Limb (tissue), 2 donors: ENCODE results near the gene LRP5.

Experiments
- DNase-seq, 2 donors: peaks; one replicate each; pipeline ENCODE4 v3.0.0-alpha.2; 2016; ENCODE audit errors: extremely low spot score in 2 of 2

Gene LRP5

DNA sequence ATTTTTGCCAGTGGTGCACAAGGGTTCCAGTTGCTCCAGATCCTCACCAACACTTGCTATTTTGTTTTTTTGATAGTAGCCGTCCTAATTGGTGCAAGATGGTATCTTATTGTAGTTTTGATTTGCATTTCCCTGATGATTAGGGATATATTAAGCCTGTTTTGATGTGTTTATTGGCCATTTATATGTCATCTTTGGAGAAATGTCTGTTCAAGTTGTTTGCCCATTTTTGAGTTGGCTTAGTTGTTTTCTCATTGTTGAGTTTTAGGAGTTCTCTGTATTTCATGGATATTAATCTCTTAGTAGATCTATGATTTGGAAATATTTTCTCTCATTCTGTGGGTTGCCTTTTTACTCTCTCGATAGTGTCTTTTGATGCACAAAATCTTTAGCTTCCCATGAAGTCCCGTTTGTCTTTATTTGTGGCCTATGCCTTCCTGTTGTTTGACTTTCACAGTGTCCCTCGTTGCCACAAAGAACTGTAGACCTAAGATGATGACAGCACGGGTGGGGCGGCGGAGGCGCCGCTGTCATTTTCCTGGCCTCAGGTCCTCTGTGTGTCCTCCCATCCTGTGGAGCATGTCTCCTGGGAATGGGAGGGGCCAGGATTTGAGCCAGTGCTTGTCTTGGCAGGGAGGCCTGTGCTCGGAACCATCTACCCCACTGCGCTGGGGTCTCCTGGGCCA lies 33.5 kb downstream of the LRP5 start:
- DNase-seq: peak in 1 of 2 donors; percentile 42

DNA sequence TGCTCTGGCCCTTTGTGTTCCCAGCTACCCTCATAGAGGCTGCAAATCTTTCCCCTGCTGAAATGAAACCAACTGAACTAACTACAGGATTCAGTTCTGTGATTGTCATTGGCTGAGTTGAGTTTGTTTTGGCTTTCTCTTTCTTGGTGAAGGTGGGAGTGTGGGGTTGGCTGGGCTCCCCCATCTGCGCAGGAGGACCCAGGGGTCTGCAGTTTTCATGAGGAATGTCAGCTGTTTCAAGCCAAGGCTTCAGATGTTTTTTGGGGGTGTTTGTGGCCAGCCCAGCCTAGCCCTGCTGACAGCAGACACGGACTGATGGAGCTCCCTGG lies 34.0 kb downstream of the LRP5 start:
- peak in 1 of 2 donors; percentile 36 for DNase-seq

DNA sequence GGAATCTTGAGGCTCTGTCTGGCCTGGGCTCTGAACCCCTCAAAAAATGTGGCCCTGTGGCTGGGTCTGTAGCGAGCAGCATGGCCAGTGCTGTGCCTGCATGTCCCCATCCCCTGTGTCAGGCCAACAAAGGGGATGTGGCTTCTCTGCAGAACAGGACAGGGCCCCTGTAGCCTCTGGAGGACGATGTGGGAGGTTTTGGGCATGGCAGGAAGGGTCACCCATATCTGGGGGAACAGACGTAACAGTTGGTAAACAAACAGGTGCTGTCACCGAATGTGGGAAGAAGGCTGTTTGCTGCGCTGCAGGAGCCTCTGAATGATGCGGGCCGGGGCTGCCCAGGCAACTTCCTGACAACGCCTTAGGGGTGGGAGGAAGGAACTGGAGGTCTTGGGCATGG lies 35.0 kb downstream of the LRP5 start:
- DNase-seq: no peak

DNA sequence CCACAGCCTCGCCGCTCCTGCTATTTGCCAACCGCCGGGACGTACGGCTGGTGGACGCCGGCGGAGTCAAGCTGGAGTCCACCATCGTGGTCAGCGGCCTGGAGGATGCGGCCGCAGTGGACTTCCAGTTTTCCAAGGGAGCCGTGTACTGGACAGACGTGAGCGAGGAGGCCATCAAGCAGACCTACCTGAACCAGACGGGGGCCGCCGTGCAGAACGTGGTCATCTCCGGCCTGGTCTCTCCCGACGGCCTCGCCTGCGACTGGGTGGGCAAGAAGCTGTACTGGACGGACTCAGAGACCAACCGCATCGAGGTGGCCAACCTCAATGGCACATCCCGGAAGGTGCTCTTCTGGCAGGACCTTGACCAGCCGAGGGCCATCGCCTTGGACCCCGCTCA lies 35.5 kb downstream of the LRP5 start:
- DNase-seq: no peak

DNA sequence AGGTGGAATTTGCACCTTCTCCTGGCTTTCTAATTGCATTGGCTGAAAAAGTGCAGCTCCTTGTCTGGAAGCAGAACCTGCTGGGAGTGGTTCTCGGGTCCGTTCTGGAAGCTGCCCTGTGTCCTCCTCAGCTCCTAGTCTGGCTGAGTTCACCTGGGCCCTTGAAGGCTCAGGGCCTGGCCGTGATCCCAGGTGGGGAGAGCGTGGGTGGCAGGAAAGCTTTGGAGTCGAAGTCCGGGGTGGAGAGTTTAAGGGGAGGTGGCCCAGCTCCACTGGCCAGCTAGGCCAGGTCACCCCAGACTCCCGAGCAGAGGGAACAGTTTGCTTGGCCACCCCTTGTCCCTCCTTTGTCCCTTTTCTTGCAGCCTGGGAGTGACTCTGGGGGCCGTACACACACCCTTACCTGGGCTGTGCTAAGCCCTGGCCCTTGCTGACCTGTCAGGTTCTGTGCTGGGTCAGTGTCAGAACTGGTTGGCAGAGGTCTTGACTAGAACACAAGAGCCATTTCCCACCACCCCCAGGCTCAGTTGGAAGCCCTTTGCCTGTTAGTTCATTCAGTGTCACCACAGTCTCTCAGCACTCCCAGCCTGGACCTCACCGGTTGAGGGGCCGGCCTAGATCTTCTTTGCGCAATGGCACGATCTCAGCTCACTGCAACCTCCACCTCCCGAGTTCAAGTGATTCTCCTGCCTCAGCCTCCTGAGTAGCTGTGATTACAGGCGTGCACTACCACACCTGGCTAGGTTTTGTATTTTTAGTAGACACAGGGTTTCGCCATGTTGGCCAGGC lies 37.3 kb downstream of the LRP5 start:
- no peak for DNase-seq

DNA sequence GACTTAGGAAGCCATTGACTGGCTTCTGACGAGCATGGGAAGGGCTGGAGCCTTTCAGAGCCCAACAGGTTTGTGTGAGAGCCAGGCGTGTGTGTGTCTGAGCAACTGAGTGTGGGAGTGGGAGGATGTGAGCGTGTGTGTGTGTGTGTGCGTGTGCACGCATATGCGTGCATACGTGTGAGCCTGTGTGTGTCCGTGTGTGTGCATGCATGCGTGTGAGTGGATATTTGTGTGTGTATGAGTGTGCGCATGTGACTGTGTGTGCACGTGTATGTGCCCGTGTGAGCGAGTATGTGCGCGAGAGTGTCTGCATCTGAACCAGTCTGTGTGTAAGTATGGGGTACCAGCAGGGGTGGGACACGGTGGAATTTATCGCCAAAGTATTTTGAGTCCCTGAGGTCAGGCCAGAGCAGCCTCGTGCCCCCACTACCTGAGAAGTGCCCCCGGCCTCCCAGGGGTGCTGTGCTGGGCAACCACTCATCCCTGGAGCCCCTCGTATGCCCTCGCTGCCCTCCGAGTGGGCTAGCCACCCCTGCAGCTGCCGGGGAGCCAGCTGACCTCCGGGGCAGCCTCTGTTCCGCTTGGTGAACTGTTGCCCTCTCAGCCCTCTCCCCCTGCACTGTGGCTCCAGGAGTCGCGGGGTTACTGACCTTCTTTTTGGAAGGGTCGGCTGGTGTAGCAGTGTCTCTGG lies 38.5 kb downstream of the LRP5 start:
- no peak for DNase-seq

DNA sequence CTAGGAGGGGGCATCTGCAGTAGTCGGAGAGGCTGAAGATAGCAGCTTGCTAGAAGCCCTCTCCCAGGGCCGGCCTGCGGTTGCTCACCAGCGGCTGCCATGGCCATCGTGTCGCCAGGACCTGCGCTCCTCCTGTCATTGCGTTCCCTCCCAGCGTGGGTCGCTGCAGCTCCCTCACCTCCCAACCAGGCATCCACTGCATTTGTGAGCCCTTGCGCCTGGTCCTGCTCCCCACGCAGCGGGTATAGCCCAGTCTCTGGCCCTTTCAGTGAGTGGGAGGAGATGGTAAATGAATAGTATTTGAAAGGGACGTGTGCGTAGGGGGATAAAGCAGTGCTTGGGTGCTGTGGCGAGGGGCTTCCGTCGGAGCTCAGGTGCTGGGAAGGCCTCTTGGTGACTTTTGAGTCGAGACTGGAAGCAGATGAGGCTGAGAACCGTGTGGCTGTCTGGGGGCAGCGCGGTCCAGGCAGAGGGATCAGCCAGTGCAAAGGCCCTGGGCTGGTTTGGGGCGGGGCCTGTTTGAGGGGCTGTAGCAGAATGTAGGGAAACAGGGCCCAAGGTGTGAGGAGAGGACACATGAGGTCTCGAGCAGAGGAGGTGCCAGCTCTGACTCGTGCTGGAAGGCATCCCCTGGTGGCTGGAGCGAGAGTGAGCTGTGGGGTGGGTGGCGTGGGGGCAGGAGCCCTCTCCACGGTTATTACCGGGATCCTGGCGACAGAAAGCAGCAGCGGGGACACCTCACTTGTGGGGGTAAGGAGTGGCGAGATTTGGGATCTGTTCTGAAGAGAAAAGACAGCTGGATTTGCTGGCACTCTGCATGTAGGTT lies 39.3 kb downstream of the LRP5 start:
- peak in 1 of 2 donors; percentile 23 for DNase-seq

DNA sequence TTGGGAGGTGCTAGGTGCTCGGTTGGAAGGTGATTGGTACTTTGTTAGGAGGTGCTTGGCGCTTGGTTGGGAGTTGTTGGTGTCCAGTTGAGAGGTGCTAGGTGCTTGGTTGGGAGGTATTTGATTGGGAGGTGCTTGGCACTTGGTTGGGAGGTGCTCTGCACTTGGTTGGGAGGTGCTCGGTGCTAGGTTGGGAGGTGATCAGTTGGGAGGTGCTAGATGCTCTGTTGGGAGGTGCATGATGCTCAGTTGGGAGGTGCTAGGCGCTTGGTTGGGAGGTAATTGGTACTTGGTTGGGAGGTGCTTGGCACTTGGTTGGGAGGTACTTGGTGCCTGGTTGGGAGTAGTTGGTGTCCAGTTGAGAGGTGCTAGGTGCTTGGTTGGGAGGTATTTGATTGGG lies 40.2 kb downstream of the LRP5 start:
- DNase-seq: peak in 1 of 2 donors; percentile 45

DNA sequence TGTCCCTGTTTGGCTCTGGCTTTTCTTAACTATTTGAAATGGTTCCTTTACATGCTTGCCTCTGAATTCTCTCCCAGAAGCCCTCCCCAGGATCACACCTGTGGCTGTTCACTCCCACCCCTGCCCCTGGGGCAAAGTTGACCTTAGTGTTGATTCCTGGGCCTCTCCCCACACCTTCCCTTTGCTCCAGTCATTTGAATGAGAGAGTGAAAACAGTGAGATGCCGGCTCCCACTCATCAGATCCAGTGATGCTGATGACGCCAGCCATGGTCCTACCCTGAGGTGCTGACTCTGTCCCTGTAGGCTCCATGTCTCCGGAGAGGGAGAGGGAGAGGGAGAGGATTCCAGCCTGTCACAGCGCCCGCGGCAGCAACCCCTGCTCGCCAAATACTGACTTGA lies 40.7 kb downstream of the LRP5 start:
- no peak for DNase-seq

DNA sequence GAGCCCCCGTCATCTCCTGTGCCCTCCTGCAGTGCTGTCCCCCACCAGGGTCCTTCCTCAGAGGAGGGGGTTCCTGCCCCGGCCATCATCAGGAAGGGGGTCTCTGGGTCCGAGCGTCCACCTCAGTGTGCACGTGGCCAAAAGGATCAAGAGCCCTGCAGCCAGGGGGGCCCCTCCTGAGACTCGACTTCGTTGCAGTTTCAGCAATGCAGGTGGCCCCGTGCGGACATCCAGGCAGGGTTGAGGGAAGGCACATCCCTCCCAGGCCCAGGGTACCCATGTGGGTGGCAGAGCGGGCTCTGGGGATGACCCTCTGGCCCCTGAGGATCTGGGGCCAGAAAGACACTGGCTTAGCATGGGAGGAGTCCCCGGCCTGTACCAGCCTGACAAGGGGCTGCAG lies 41.3 kb downstream of the LRP5 start:
- DNase-seq: no peak

DNA sequence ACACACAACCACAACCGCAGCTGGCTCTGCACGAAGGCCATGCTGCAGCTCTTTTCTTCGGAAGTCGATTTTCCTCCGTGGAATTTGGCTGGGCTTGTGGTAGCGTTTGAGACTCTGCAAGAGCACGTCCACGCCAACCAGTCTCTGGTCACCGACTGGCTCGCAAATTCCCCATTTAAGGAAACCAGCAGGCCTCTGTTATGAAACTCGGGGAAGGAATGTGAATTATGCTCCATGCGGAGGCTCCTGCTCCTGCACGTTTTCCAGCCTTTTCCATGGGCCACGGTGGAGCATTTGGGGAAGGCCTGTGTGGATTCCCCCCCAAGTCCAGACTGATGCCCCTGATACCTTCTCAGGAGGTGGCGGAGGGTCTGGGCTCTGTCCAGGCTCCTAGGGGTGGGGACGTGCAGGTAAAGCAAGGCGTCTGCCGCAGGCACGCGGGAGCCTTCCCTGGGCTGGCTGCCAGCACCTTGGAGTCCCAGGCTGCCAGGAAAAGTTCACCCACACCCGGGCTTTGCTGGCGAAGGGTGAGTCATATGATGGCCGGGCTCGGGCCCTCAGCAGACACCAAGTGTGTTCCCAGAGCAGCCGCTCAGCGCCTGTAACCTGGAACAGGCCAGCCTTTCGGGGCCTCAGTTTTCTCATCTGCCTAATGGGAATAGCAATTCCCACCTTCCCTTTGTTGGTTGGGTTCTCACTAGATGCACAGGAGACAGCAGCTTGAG lies 41.9 kb downstream of the LRP5 start:
- DNase-seq: peak in 1 of 2 donors; percentile 70

DNA sequence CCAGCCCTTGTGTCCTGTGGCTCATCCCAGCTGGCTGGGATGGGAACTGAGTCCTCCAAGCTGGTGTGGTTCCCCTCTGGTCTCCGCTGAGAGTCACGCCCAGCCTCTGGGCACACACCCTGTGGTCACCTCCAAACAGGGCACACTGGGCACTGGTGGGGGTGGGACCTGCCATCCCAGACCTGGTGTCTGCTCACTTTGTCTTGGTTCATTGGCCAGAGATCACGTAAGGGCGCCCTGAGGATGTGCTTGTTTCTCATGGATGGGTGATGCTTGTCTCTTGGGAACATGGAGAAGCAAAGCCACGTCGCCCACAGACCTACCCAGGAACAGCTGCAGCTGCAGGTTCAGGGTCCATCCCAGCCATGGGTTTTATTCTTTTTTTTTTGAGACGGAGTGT lies 43.1 kb downstream of the LRP5 start:
- DNase-seq: no peak

DNA sequence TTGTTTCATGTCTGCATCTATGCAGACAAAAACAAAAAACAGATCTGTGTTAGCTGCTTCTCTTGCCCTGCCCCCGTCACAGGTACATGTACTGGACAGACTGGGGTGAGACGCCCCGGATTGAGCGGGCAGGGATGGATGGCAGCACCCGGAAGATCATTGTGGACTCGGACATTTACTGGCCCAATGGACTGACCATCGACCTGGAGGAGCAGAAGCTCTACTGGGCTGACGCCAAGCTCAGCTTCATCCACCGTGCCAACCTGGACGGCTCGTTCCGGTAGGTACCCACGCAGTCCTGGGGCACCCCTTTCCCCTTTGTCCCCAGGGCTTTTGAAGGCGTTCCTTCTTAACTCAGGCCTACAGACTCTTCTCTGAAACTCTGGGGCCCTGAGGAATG lies 45.2 kb downstream of the LRP5 start:
- DNase-seq: no peak

DNA sequence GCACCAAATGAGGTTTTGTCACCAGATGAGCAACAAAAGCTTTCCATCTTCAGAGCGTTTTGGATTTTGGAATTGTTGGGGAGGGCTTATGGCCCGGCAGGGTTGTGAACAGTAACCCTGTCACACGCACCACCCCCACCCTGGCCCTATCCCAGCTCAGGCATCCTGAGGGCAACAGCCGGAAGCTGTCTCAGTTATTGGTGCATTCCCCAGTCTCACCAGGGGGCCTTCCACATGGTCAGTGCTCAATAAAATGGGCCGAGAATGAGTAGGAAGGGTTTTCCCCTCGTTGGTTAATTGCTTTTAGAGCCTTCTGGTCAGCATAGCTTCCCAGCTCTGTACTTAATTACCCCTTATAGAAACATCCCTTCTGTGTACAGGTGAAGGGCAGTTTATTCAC lies 46.0 kb downstream of the LRP5 start:
- DNase-seq: no peak

DNA sequence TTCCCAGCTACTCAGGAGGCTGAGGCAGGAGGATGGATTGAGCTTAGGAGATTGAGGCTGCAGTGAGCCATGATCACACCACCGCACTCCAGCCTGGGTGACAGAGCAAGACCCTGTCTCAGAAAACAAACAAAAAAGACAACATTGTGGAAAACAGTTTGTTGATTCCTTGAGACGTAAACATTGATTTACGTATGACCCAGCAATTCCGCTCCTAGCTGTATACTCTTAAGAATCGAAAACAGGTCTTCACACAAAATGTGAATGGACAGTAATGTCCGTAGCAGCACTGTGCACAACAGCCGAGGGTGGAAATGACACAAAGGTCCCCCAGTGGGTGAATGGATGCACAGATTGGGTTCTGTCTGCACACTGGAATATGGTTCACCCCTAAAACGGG lies 49.3 kb downstream of the LRP5 start:
- no peak for DNase-seq

DNA sequence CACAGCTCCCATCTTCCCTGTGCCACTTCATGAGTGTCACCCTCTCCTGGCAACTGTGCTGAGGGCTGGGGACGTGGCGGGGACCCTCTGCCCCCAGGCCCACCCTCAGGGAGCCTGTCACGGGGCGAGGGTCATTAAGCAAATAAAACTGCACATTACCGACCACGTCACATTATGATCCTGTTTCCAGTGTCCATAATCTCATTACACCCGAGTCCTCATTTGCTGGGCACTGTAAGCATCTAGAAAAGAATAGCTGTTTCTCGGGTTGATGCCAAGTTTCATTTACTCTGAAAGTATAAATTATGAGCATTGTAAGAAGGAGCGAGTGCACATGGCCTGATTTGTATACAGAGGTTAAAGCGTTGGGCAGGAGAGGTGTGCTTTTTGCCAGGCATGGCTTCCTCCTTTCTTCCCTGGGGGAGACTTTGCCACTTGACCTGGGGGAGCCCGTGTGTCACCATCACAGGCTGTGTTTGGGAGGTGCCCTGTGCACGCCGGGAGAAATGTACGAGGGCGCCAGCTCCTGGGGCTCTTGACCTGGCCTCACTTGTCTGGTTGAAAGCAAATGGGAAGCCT lies 50.5 kb downstream of the LRP5 start:
- no peak for DNase-seq

DNA sequence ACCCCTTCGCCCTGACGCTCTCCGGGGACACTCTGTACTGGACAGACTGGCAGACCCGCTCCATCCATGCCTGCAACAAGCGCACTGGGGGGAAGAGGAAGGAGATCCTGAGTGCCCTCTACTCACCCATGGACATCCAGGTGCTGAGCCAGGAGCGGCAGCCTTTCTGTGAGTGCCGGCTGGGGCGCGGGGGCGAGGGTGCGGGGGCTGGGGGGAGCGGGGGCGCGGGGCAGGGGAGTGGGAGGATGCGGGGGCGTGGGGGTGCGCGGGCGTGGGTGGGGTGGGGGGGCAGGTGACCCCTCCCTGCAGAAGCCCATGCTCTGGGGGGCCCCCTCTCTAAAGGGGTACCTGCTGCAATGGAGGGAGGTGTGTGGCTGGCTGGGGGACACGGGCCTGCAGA lies 51.4 kb downstream of the LRP5 start:
- DNase-seq: no peak

DNA sequence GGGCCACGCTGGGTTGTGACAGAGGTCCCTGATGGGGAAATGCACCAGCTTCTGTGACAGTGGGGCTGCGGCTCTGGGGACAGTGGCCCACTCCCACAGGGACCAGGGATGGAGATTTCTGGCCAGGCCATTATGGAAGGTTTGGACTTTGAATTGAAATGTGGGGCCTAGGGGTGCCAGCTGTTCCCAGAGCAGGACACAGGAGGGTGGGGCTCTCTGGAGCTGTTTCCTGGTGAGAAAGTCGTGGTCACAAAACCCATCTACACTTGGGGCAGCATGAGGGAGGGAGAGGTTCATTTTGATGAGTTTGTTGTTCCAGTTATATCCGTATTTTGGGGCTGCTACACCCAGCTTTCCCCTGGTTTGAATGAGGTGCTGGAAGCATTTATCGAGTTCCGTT lies 52.2 kb downstream of the LRP5 start:
- no peak for DNase-seq

DNA sequence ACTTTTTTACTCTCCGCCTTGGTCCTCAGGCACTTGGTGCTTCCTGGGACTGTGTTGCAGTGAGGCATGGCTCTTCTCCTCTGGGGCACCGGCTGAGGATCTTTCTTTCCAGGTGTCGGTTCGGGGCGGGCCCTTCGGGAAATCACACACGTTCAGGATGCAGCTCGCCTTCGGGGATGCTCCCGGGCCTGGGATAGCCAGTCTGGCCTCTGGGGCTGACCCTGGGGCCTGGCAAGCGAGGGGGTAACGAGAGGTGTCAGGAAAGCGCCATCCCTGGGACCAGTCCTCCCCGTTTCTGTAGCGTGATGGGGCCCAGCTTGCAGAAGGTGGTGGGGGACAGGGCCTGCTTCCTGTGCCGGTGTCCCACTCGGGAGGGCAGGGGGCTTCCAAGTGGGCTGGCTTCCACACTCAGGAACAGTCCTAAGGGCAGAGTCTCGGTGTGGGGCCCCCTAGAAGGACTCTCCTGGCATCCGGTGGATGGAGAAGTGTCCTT lies 53.6 kb downstream of the LRP5 start:
- DNase-seq: no peak

DNA sequence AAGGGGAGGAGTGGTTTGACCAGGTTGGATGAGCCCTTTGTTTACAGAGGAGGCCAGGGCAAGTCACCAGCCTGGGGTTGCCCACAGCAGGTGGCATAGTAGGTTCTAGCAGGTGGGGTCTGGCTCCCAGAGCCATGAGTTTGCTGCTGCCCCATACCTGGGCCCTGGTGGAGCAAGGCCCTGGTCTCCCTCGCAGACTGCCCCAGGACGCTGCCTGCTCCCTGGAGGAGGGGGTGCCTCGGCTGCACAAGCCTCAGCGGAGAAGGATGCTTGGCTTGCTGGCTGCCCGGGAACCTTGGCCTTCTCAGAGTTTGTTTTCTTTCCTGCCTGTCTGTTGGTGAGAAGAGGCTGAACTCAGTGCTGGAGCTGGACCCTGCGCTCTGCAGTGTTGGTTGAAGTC lies 54.9 kb downstream of the LRP5 start:
- no peak for DNase-seq

DNA sequence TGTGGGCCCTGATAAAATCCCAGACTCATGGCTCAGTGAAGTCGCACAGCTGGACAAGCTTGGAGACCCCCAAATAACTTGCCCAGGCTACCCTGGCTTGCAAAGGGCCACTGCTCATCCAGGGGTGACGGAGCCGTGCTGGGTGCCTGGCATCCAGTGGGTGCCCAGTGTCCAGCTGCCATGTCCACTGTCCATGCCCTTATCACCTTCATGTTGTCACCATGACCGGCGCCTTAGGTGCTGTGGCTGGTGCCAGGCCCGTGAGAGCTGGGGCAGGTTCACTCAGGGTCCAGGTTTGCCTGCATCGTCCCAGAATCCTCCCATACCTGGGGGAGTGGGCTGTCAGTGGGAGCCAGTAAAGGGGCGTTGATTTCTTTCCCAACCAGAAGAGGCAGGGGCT lies 57.4 kb downstream of the LRP5 start:
- DNase-seq: no peak
